Lower lobe of right lung (tissue), 2 donors: Measurements from ENCODE around the gene SERPINB2. TPM values are rescaled to one million over a fixed set of nuclear protein-coding genes. Genes with fewer than 3 reads are reported as not detected.
A peak's percentile ranks its signal among the peaks of the same experiment; 100 is the strongest.
"Not testable (repeated sequence)": the region's sequence is repeated elsewhere in the genome, so short reads cannot be mapped to it uniquely, and the experiment has no call there.

Source experiments
- ATAC-seq, 2 donors: fragments of 200-7000 bp; cut with Tn5 transposase; one replicate each; pipeline ENCODE4 v1.9.1; 2020 to 2022; ENCODE audit warnings: mild to moderate bottlenecking in 2 of 2, moderate library complexity in 2 of 2
- DNase-seq: peaks from one replicate; pipeline ENCODE4 v3.0.0-alpha.2; 2020
- H3K27ac ChIP-seq: fragments of 200-600 bp; one replicate; pipeline ENCODE4 v1.8.0; 2022
- H3K27me3 ChIP-seq: fragments of 200-600 bp; one replicate; pipeline ENCODE4 v1.8.0; 2022; ENCODE audit warnings: low read depth
- H3K36me3 ChIP-seq: fragments of 200-600 bp; one replicate; pipeline ENCODE4 v1.8.0; 2022; ENCODE audit warnings: mild to moderate bottlenecking
- H3K4me1 ChIP-seq: fragments of 200-600 bp; one replicate; pipeline ENCODE4 v1.8.0; 2022
- H3K4me3 ChIP-seq: fragments of 200-600 bp; one replicate; pipeline ENCODE4 v1.8.0; 2022; ENCODE audit warnings: mild to moderate bottlenecking
- H3K9me3 ChIP-seq: fragments of 200-600 bp; one replicate; pipeline ENCODE4 v1.8.0; 2022
- CTCF ChIP-seq: fragments of 200-600 bp; IDR thresholded peaks from one replicate; pipeline ENCODE4 v1.8.0; 2022; ENCODE audit warnings: antibody characterized with exemption, mild to moderate bottlenecking
- intact Hi-C: fragments of 100-400 bp; cut with DNase I; formaldehyde crosslinking; loops from one replicate; pipeline ENCODE4 v1.11.0; 2022
- total RNA-seq: library from RNA; stranded (reverse); fragmentation: NEBNext Ultra II Directional; extraction: Animal tissue kit (Norgen Biotek cat#: 25700); gene quantifications from one replicate; pipeline ENCODE4 v1.2.1, GENCODE V29; 2021
- donor health status: DM: no; HTN: yes; CAD: no; lungs with severe emphysema.

SERPINB2 gene
- total RNA-seq, 1 donor from 2014 or later, result not detected

GRCh38 chr18:63930773-63931354, 43.4 kb downstream of the SERPINB2 start:
- no peaks in the 10 kb centered on the region for H3K36me3 ChIP-seq
- peak in 1 of 2 donors; percentile 48 for ATAC-seq
- H3K4me1 ChIP-seq, result peaks cover under 1% of the 10 kb centered on the region
- no peak for DNase-seq
- no peaks in the 10 kb centered on the region for H3K27me3 ChIP-seq
- intact Hi-C loops, result no loop called here
- H3K9me3 ChIP-seq, result no peaks in the 10 kb centered on the region
- no peak overlapping the region for H3K4me3 ChIP-seq
- no peak overlapping the region for H3K27ac ChIP-seq
- no peak for TF ChIP-seq CTCF

- H3K27me3 ChIP-seq, result peaks cover 10% of the 10 kb centered on the region
- intact Hi-C loops, result no loop called here
- peak; percentile 98 to 99 for ATAC-seq
- H3K4me1 ChIP-seq, result peaks cover 11% of the 10 kb centered on the region
- H3K4me3 ChIP-seq, result peak overlapping the region; percentile 58
- H3K36me3 ChIP-seq, result no peaks in the 10 kb centered on the region
- TF ChIP-seq CTCF, result peak; percentile 72
- H3K9me3 ChIP-seq, result no peaks in the 10 kb centered on the region
- no peak overlapping the region for H3K27ac ChIP-seq
- peak; percentile 92 for DNase-seq
These were observed 48.8 kb downstream of the SERPINB2 start for GRCh38 chr18:63936156-63936931.

DNA sequence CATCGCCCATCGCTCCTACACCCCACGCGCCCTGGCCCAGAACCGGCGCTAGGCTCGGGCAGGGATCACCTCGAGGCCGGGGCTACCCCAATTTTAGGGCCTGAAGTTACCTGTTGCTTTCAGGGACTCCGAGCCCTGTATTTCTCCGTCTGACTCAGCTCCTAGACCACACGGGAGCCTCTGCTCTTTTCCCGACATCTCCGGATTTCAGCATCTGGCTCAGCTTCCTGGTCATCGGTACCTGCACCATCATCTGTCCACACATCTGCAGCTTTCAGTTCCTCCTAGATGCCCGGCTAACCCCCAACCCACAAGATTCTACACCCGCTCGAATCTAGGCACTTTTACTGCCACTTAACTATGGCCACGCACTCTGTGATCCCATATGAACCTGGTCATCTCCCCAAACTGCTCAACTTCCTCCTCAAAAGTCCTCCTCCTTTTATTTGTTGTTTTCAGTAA, 49.5 kb downstream of the SERPINB2 start:
- DNase-seq, result no peak
- TF ChIP-seq CTCF, result no peak
- intact Hi-C loops, result no loop called here
- H3K9me3 ChIP-seq, result no peaks in the 10 kb centered on the region
- H3K27ac ChIP-seq, result no peak overlapping the region
- peaks cover 10% of the 10 kb centered on the region for H3K27me3 ChIP-seq
- peaks cover 11% of the 10 kb centered on the region for H3K4me1 ChIP-seq
- H3K36me3 ChIP-seq, result no peaks in the 10 kb centered on the region
- no peak for ATAC-seq
- H3K4me3 ChIP-seq, result peak overlapping the region; percentile 58

- ATAC-seq (no peak), DNase-seq (no peak)
- Histone ChIP-seq H3K4me3 (no peak overlapping the region), H3K27me3 (peaks cover 10% of the 10 kb centered on the region), H3K27ac (no peak overlapping the region), H3K9me3 (no peaks in the 10 kb centered on the region), H3K36me3 (no peaks in the 10 kb centered on the region), H3K4me1 (peaks cover 11% of the 10 kb centered on the region)
- TF ChIP-seq CTCF, result no peak
- intact Hi-C loops, result no loop called here
These were observed 52.5 kb downstream of the SERPINB2 start for GRCh38 chr18:63940008-63940407.

- H3K4me3 ChIP-seq, ATAC-seq, H3K36me3 ChIP-seq, H3K9me3 ChIP-seq, H3K27ac ChIP-seq, intact Hi-C loops, DNase-seq: not testable (repeated sequence)
- peaks cover 10% of the 10 kb centered on the region for H3K27me3 ChIP-seq
- H3K4me1 ChIP-seq, result peaks cover 11% of the 10 kb centered on the region
These were observed 53.1 kb downstream of the SERPINB2 start for GRCh38 chr18:63940543-63941050.
